Prostate gland (tissue), 2 donors: Measurements from ENCODE around the gene TBC1D2B. TPM values are rescaled to one million over a fixed set of nuclear protein-coding genes. Genes with fewer than 3 reads are reported as not detected.

Experiments used
- DNase-seq: peaks from one replicate; pipeline ENCODE4 v3.0.0-alpha.2; 2019; ENCODE audit warnings: low spot score
- H3K27ac ChIP-seq, 2 donors: fragments of 200-600 bp; sonication (generic); 2 replicates each; pipeline ENCODE4 v1.5.1; 2017 to 2019
- H3K27me3 ChIP-seq: fragments of 200-600 bp; sonication (generic); replicated peaks from 2 replicates; pipeline ENCODE4 v1.5.1; 2019; ENCODE audit not compliant: insufficient read depth
- H3K36me3 ChIP-seq, 2 donors: fragments of 200-600 bp; sonication (generic); 1 replicate in 1 of 2; 2 replicates in 1 of 2; pipeline versions ENCODE4 v1.5.1 to v1.8.1; 2017 to 2019
- H3K4me1 ChIP-seq: fragments of 200-600 bp; sonication (generic); replicated peaks from 2 replicates; pipeline ENCODE4 v1.5.1; 2019
- H3K4me3 ChIP-seq, 2 donors: fragments of 200-600 bp; sonication (generic); 2 replicates each; pipeline ENCODE4 v1.5.1; 2017 to 2019
- H3K9me3 ChIP-seq: fragments of 200-600 bp; sonication (generic); 2 replicates; pipeline ENCODE4 v1.5.1; 2017
- CTCF ChIP-seq, 4 experiments: fragments of 200-600 bp in 2 of 4; fragments of 450-650 bp in 2 of 4; sonication (generic) in 2 of 4; IDR thresholded peaks; 1 replicate in 3 of 4; 2 replicates in 1 of 4; pipeline ENCODE4 v1.5.1; 2016 to 2019; ENCODE audit warnings: antibody characterized with exemption in 4 of 4, mild to moderate bottlenecking in 2 of 4, moderate library complexity in 2 of 4
- POLR2A ChIP-seq: fragments of 450-650 bp; IDR thresholded peaks from one replicate; pipeline ENCODE4 v1.6.1; 2016; ENCODE audit warnings: antibody characterized with exemption, mild to moderate bottlenecking
- POLR2AphosphoS5 ChIP-seq: sonication (generic); formaldehyde crosslinking; IDR thresholded peaks from one replicate; pipeline ENCODE4 v1.6.1; 2017; ENCODE audit warnings: antibody characterized with exemption
- WGBS: methylation state at CpG from one replicate; pipeline ENCODE4 v1.1.5; 2018; 5-methylcytosine and 5-hydroxymethylcytosine counted together
- intact Hi-C: fragments of 100-400 bp; cut with DNase I; formaldehyde crosslinking; loops from one replicate; pipeline ENCODE4 v1.14.2; 2022
- total RNA-seq, 2 donors: library from RNA; depleted of rRNA; stranded (reverse); fragments of >200 nt; gene quantifications; one replicate each; pipeline ENCODE4 v1.1.0, GENCODE V29; 2016

Gene TBC1D2B
- total RNA-seq, 2 donors from 2014 or later = 21.5 to 49.5 TPM

GRCh38 chr15:78035321-78035751, 42.2 kb downstream of the TBC1D2B start:
- Histone ChIP-seq H3K27ac (peak overlapping the region; percentile 64 to 71), H3K36me3 (no peaks in the 10 kb centered on the region), H3K4me3 (no peak overlapping the region), H3K9me3 (no peaks in the 10 kb centered on the region), H3K4me1 (peaks cover 20% of the 10 kb centered on the region), H3K27me3 (no peaks in the 10 kb centered on the region)
- peak; percentile 37 for DNase-seq
- intact Hi-C loops = no loop called here
- TF ChIP-seq POLR2AphosphoS5 (peak; percentile 32), CTCF (IDR thresholded peaks at IDR 0.05) (no peak)
- 14% methylated on average over 4 of the region's 4 CpGs for WGBS

GRCh38 chr15:78034495-78035191, 42.9 kb downstream of the TBC1D2B start:
- DNase-seq = peak; percentile 63
- Histone ChIP-seq H3K27me3 (no peaks in the 10 kb centered on the region), H3K4me1 (peaks cover 20% of the 10 kb centered on the region), H3K9me3 (no peaks in the 10 kb centered on the region), H3K4me3 (no peak overlapping the region), H3K36me3 (peaks cover 0 to 1% of the 10 kb centered on the region in 2 donors), H3K27ac (peak overlapping the region; percentile 64 to 71)
- WGBS = 6% methylated on average over 13 of the region's 13 CpGs
- no peak for TF ChIP-seq CTCF (IDR thresholded peaks at IDR 0.05)
- TF ChIP-seq POLR2AphosphoS5 = no peak
- TF ChIP-seq POLR2A = no peak
- intact Hi-C loops = loop anchor here (5.0 kb wide), 1 partner anchor 43 kb away; the partner anchor contains the start of gene TBC1D2B

GRCh38 chr15:78033864-78034263, 43.6 kb downstream of the TBC1D2B start:
- 59% methylated on average over 6 of the region's 6 CpGs for WGBS
- peaks cover 4% of the 10 kb centered on the region in 2 donors for H3K36me3 ChIP-seq
- no peaks in the 10 kb centered on the region for H3K27me3 ChIP-seq
- TF ChIP-seq POLR2A (no peak), POLR2AphosphoS5 (no peak), CTCF (IDR thresholded peaks at IDR 0.05) (no peak)
- intact Hi-C loops = loop anchor here (5.0 kb wide), 1 partner anchor 43 kb away; the partner anchor contains the start of gene TBC1D2B
- peak overlapping the region in 1 of 2 donors; percentile 71 for H3K27ac ChIP-seq
- H3K4me1 ChIP-seq = peaks cover 20% of the 10 kb centered on the region
- no peaks in the 10 kb centered on the region for H3K9me3 ChIP-seq
- H3K4me3 ChIP-seq = no peak overlapping the region
- no peak for DNase-seq

- intact Hi-C loops = loop anchor here (5.0 kb wide), 1 partner anchor 45 kb away; the partner anchor contains the start of gene TBC1D2B
- Histone ChIP-seq H3K9me3 (no peaks in the 10 kb centered on the region), H3K27ac (no peak overlapping the region), H3K27me3 (no peaks in the 10 kb centered on the region), H3K4me3 (no peak overlapping the region), H3K4me1 (peaks cover 20% of the 10 kb centered on the region), H3K36me3 (peaks cover 4% of the 10 kb centered on the region in 2 donors)
- TF ChIP-seq POLR2AphosphoS5 (no peak), CTCF (IDR thresholded peaks at IDR 0.05) (no peak), POLR2A (no peak)
- no peak for DNase-seq
- 85% methylated on average over 4 of the region's 4 CpGs for WGBS
Observed at GRCh38 chr15:78032671-78033070, 44.8 kb downstream of the TBC1D2B start.

- Histone ChIP-seq H3K27me3 (no peaks in the 10 kb centered on the region), H3K4me1 (no peaks in the 10 kb centered on the region), H3K9me3 (no peaks in the 10 kb centered on the region), H3K36me3 (peaks cover 4 to 9% of the 10 kb centered on the region in 2 donors), H3K4me3 (no peak overlapping the region), H3K27ac (no peak overlapping the region)
- no peak for DNase-seq
- intact Hi-C loops = no loop called here
- no peak for TF ChIP-seq POLR2AphosphoS5
- TF ChIP-seq POLR2A = no peak
- no peak for TF ChIP-seq CTCF (IDR thresholded peaks at IDR 0.05)
- 93% methylated on average over 2 of the region's 2 CpGs for WGBS
Observed at GRCh38 chr15:78024883-78025282, 52.6 kb downstream of the TBC1D2B start.
